HepG2 (cell line): Measurements from ENCODE around the gene SLC29A3. TPM values are rescaled to one million over a fixed set of nuclear protein-coding genes. Genes with fewer than 3 reads are reported as not detected.

ENCODE experiments used
- CENPT ChIP-seq: sonication (generic); formaldehyde crosslinking; IDR thresholded peaks from 2 replicates; pipeline ENCODE4 v1.8.0; 2022; ENCODE audit warnings: low read depth, mild to moderate bottlenecking, moderate library complexity, missing genetic modification reagents
- CHCHD3 ChIP-seq: sonication (generic); formaldehyde crosslinking; IDR thresholded peaks from 2 replicates; pipeline ENCODE4 v1.8.0; 2022; ENCODE audit warnings: mild to moderate bottlenecking, missing genetic modification reagents, moderate library complexity
- ETV6 ChIP-seq: sonication (generic); formaldehyde crosslinking; conservative IDR thresholded peaks from 2 replicates; pipeline ENCODE4 v1.4.0; 2020; ENCODE audit warnings: missing genetic modification reagents
- IRF2 ChIP-seq: IDR thresholded peaks from 2 replicates; pipeline ENCODE4 v1.6.1; 2018; ENCODE audit warnings: missing genetic modification reagents, missing compliant biosample characterization
- KDM6A ChIP-seq: IDR thresholded peaks from 2 replicates; pipeline ENCODE4 v1.6.1; 2016; ENCODE audit warnings: low read depth
- MBD4 ChIP-seq: IDR thresholded peaks from 2 replicates; pipeline ENCODE4 v1.6.1; 2012; ENCODE audit warnings: low read length, inconsistent platforms, borderline replicate concordance
- PHF5A ChIP-seq: IDR thresholded peaks from one replicate; pipeline ENCODE4 v1.6.1; 2018; ENCODE audit warnings: low read depth, missing genetic modification reagents; ENCODE audit not compliant: unreplicated experiment
- POLR2AphosphoS5 ChIP-seq: IDR thresholded peaks from 2 replicates; pipeline ENCODE4 v1.6.1; 2012; ENCODE audit warnings: low read depth, low read length
- TBX2 ChIP-seq: sonication (generic); formaldehyde crosslinking; IDR thresholded peaks from 2 replicates; pipeline ENCODE4 v1.5.0; 2020; ENCODE audit warnings: missing genetic modification reagents, mild to moderate bottlenecking, borderline replicate concordance
- THAP11 ChIP-seq: IDR thresholded peaks from 2 replicates; pipeline ENCODE4 v1.6.1; 2016; ENCODE audit warnings: missing biosample characterization, missing genetic modification reagents
- ZBTB46 ChIP-seq: sonication (generic); formaldehyde crosslinking; IDR thresholded peaks from 2 replicates; pipeline ENCODE4 v1.4.0; 2020; ENCODE audit warnings: mild to moderate bottlenecking, missing genetic modification reagents, borderline replicate concordance
- ZFP36L1 ChIP-seq: sonication (generic); formaldehyde crosslinking; IDR thresholded peaks from 2 replicates; pipeline ENCODE4 v1.8.0; 2022; ENCODE audit warnings: mild to moderate bottlenecking, missing genetic modification reagents, moderate library complexity
- ZFP90 ChIP-seq: sonication (generic); formaldehyde crosslinking; IDR thresholded peaks from 2 replicates; pipeline ENCODE4 v1.8.0; 2022; ENCODE audit warnings: missing genetic modification reagents, mild to moderate bottlenecking, inconsistent platforms, borderline replicate concordance
- ZIK1 ChIP-seq: sonication (generic); formaldehyde crosslinking; IDR thresholded peaks from 2 replicates; pipeline ENCODE4 v1.5.0; 2020; ENCODE audit warnings: mild to moderate bottlenecking, low read depth, missing genetic modification reagents, borderline replicate concordance
- ZNF260 ChIP-seq: sonication (generic); formaldehyde crosslinking; IDR thresholded peaks from 2 replicates; pipeline ENCODE4 v1.4.0; 2020; ENCODE audit warnings: missing genetic modification reagents, low read depth, mild to moderate bottlenecking, borderline replicate concordance
- ZNF615 ChIP-seq: sonication (generic); formaldehyde crosslinking; IDR thresholded peaks from 2 replicates; pipeline ENCODE4 v1.5.0; 2020; ENCODE audit warnings: mild to moderate bottlenecking, missing genetic modification reagents, borderline replicate concordance
- ZNF629 ChIP-seq: sonication (generic); formaldehyde crosslinking; conservative IDR thresholded peaks from 2 replicates; pipeline ENCODE4 v1.5.0; 2020; ENCODE audit warnings: missing genetic modification reagents
- ZNF788 ChIP-seq: sonication (generic); formaldehyde crosslinking; IDR thresholded peaks from 2 replicates; pipeline ENCODE4 v1.5.0; 2020; ENCODE audit warnings: mild to moderate bottlenecking, missing genetic modification reagents, borderline replicate concordance
- polyA plus RNA-seq, 8 experiments: library from polyadenylated mRNA; depleted of rRNA in 3 of 8; stranded (reverse) in 7 of 8; unstranded in 1 of 8; fragments of >200 nt; fragmentation: Illumina TruSeq in 4 of 8; extraction: Trizol in 4 of 8; gene quantifications; 2 replicates each; pipeline versions ENCODE4 v1.2.1 to v1.2.3, GENCODE V29; 2011 to 2016; ENCODE audit warnings: low read depth in 4 of 8, missing spikeins in 1 of 8, mixed read lengths in 1 of 8; ENCODE audit not compliant: insufficient read depth in 1 of 8
- total RNA-seq, 5 experiments: library from RNA; depleted of rRNA; stranded (reverse); fragments of >200 nt; fragmentation: Illumina TruSeq; extraction: Trizol; gene quantifications; 2 replicates each; pipeline ENCODE4 v1.2.3, GENCODE V29; 2016; ENCODE audit warnings: low read depth in 1 of 5
- TF ChIP-seq, protein P1 (sequence below): sonication (generic); formaldehyde crosslinking; IDR thresholded peaks from 2 replicates; pipeline ENCODE4 v1.8.1; 2023; ENCODE audit warnings: missing genetic modification reagents, inconsistent platforms, borderline replicate concordance
- TF ChIP-seq, protein P2 (sequence below): IDR thresholded peaks from 2 replicates; pipeline ENCODE4 v1.6.1; 2016; ENCODE audit warnings: low read depth, borderline replicate concordance
- TF ChIP-seq, protein P3 (sequence below): sonication (generic); formaldehyde crosslinking; IDR thresholded peaks from 2 replicates; pipeline ENCODE4 v1.4.0; 2020; ENCODE audit warnings: missing genetic modification reagents

The SLC29A3 gene
- total and polyA plus RNA-seq, 2 of the 13 experiments (the other 11 are each of a cell fraction or from before 2014, with no cell fraction given) = 8.6 to 11.8 TPM

DNA sequence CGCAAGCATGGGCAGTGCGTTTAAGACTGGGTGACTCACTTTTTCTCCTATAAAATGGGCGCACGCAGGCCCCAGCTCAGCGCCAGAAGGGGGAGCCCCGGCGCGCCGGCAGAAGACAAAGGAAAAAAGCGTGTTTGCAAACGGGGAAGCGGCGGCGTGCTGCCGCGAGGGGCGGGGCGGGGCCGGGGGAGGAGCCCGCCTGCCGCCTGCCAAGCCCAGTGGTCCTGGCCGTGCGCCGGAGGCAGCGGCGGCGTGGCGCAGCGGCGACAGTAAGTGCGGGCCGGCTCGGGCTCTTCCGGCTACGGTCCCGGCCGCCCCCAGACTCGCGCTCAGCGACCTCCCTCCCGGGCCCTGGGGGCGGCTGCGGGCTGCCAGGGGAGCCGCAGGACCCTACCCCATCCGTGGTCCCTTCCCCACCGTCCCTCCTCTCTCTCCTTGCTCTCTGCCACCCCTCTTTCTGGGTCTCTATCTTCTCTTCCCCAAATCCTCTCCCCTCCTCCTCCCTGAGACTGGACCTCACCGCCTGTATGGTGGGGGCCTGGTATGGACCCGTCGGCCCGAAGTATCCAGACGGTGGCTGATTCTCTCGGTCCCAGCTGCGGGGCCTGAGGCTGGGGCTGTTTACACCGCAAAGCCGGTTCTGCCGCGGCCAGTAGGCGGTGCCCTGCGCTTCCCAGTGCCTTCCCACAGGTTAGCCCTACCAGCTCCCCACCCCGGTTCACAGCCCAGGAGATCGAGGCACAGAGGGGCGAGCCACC, at the start of gene SLC29A3 (continued):
- TF ChIP-seq ETV6 = no peak
- TF ChIP-seq, protein P1, sequence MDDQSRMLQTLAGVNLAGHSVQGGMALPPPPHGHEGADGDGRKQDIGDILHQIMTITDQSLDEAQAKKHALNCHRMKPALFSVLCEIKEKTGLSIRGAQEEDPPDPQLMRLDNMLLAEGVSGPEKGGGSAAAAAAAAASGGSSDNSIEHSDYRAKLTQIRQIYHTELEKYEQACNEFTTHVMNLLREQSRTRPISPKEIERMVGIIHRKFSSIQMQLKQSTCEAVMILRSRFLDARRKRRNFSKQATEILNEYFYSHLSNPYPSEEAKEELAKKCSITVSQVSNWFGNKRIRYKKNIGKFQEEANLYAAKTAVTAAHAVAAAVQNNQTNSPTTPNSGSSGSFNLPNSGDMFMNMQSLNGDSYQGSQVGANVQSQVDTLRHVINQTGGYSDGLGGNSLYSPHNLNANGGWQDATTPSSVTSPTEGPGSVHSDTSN (CRISPR knock-in tag) = no peak
- TF ChIP-seq ZBTB46 (CRISPR knock-in tag) = no peak
- no peak for TF ChIP-seq MBD4
- TF ChIP-seq IRF2 (CRISPR knock-in tag) = 0 out of 2 replicates have a peak, but pooled peaks have one; percentile 17
- peak; percentile 36; the same call in 1 of the 2 replicates for TF ChIP-seq TBX2
- no peak for TF ChIP-seq ZNF260 (CRISPR knock-in tag)
- TF ChIP-seq ZFP36L1 (CRISPR knock-in tag) = no peak
- no peak for TF ChIP-seq ZNF615 (CRISPR knock-in tag)
- peak; percentile 85; the same call in 1 of the 2 replicates for TF ChIP-seq CHCHD3 (CRISPR knock-in tag)
- no peak for TF ChIP-seq POLR2AphosphoS5
- TF ChIP-seq CENPT (CRISPR knock-in tag) = no peak
- TF ChIP-seq, protein P2, sequence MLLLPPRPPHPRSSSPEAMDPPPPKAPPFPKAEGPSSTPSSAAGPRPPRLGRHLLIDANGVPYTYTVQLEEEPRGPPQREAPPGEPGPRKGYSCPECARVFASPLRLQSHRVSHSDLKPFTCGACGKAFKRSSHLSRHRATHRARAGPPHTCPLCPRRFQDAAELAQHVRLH (CRISPR knock-in tag) = peak; percentile 35; the same call in 1 of the 2 replicates
- TF ChIP-seq ZFP90 (CRISPR knock-in tag) = no peak; the same call in 1 of the 2 replicates
- TF ChIP-seq THAP11 (CRISPR knock-in tag) = peak; percentile 32; the same call in 1 of the 2 replicates
- TF ChIP-seq ZNF629 (CRISPR knock-in tag) = peak; percentile 100
- TF ChIP-seq ZIK1 = no peak
- TF ChIP-seq, protein P3, sequence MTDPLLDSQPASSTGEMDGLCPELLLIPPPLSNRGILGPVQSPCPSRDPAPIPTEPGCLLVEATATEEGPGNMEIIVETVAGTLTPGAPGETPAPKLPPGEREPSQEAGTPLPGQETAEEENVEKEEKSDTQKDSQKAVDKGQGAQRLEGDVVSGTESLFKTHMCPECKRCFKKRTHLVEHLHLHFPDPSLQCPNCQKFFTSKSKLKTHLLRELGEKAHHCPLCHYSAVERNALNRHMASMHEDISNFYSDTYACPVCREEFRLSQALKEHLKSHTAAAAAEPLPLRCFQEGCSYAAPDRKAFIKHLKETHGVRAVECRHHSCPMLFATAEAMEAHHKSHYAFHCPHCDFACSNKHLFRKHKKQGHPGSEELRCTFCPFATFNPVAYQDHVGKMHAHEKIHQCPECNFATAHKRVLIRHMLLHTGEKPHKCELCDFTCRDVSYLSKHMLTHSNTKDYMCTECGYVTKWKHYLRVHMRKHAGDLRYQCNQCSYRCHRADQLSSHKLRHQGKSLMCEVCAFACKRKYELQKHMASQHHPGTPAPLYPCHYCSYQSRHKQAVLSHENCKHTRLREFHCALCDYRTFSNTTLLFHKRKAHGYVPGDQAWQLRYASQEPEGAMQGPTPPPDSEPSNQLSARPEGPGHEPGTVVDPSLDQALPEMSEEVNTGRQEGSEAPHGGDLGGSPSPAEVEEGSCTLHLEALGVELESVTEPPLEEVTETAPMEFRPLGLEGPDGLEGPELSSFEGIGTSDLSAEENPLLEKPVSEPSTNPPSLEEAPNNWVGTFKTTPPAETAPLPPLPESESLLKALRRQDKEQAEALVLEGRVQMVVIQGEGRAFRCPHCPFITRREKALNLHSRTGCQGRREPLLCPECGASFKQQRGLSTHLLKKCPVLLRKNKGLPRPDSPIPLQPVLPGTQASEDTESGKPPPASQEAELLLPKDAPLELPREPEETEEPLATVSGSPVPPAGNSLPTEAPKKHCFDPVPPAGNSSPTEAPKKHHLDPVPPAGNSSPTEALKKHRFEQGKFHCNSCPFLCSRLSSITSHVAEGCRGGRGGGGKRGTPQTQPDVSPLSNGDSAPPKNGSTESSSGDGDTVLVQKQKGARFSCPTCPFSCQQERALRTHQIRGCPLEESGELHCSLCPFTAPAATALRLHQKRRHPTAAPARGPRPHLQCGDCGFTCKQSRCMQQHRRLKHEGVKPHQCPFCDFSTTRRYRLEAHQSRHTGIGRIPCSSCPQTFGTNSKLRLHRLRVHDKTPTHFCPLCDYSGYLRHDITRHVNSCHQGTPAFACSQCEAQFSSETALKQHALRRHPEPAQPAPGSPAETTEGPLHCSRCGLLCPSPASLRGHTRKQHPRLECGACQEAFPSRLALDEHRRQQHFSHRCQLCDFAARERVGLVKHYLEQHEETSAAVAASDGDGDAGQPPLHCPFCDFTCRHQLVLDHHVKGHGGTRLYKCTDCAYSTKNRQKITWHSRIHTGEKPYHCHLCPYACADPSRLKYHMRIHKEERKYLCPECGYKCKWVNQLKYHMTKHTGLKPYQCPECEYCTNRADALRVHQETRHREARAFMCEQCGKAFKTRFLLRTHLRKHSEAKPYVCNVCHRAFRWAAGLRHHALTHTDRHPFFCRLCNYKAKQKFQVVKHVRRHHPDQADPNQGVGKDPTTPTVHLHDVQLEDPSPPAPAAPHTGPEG (CRISPR knock-in tag) = no peak
- peak; percentile 81; the same call in 1 of the 2 replicates for TF ChIP-seq ZNF788 (CRISPR knock-in tag)
- peak; percentile 37 for TF ChIP-seq PHF5A
- TF ChIP-seq KDM6A (CRISPR knock-in tag) = no peak
